Fibroblast of upper back skin (primary cell): ENCODE data around the gene ZNF628.
"Not testable (repeated sequence)": the region's sequence is repeated elsewhere in the genome, so short reads cannot be mapped to it uniquely, and the experiment has no call there.

Experiments used
- DNase-seq: peaks from one replicate; pipeline ENCODE4 v3.0.0-alpha.2; 2013

Gene ZNF628

DNA sequence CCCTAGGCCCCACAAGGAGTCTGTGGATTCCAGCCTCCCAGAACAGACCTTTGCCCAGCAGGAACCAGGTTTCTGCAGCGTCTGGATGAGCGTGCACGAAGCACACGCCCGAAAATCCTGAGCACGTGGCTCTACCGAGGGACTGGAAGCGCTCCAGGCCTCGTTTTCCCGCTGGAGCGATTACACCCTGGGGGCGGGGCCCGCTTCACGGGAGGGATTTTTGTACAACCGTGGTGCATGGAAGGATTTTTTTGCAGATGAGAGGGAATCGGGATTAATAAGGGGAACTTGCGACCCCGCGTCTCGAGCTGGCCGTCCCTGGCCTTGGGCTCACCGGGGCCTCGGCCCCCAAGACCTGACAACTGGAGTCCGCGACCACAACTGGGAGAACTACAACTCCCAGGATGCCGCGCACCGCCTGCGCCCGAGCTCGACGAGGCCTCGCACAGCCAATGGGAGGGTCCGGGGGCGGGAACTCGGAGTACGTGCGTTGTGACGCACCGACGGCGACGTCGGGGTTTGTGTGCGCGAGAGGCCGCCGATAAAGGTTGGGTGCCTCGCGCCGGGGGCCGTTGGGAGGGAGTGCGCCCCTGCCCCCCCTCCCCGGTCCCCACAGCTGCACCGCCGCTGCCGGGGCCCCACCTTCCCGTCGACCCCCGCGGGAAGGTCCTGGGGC lies at the start of gene ZNF628:
Gene ZNF628 (plus strand): TSS at position 518 of the 676 bp plus-strand sequence. CDS start 3,294 bp downstream, outside the sequence.
- DNase-seq, result peak; percentile 99

DNA sequence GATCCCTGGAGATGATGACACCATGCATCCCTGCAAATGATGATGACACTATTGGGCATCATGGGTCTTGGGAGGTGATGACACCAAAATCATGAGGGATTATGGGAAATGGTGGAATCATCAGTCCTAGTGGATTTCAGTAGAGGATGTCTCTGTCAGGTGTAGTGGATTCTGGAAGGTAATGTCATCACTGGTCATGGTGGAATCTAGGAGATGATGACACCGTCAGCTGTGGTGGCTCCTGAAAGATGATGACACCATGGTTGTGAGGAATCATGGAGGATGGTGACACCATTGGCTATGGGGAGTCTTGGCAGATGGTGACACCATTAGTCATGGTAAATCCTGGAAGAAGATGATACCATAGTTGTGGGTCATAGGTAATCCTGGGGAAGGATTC lies 45.2 kb upstream of the ZNF628 start:
- DNase-seq, result no peak

DNA sequence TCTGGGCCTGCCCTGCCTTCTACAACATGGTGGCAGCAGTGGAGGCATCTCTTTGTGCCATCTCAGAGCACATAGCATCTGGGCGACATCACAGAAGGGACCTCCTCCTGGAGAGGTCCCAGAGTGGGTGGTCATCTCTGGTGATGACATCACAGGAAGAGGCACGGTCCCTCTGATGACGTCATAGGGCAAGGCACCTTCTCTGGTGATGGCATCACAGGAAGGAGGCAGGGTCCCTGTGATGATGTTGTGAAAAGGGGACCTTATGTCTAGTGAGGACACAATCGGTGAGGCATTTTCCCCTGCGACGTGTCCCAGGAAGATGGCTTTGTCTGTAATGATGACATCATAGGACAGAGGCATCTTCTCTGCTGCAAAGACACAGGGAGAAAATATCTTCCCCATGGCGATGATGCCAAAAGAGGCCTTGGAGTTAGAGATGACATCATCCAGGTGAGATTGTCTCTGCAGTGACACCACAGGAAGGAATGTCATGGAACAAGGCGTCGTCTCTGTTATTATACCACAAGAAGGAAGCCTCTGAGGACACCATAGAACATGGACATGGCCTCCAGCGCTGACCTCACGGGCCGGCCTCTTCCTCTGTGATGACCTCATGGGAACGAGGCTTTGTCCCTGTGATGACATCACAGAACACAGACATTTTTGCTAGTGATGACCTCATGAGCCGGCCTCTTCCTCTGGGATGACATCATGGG lies 44.0 kb upstream of the ZNF628 start:
- no peak for DNase-seq

DNA sequence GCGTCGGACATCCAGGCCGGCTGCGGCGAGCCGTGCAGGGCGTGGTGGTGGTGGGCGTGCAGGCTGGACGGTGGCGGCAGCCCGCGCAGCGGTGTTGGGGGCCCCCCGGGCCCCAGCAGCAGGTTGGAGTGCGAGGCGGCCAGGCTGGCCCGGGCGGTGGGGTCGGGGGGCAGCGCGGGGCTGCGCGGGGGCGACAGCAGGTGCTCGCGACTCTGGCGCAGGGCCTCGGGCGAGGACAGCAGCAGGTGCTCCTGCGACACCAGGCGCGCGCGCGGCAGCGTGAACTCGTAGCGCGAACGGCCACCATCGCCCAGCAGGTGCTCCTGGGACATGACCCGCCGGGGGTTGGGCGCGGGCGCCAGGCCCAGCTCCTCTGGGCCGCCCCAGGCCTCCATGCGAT lies 43.1 kb upstream of the ZNF628 start:
- DNase-seq, result no peak

DNA sequence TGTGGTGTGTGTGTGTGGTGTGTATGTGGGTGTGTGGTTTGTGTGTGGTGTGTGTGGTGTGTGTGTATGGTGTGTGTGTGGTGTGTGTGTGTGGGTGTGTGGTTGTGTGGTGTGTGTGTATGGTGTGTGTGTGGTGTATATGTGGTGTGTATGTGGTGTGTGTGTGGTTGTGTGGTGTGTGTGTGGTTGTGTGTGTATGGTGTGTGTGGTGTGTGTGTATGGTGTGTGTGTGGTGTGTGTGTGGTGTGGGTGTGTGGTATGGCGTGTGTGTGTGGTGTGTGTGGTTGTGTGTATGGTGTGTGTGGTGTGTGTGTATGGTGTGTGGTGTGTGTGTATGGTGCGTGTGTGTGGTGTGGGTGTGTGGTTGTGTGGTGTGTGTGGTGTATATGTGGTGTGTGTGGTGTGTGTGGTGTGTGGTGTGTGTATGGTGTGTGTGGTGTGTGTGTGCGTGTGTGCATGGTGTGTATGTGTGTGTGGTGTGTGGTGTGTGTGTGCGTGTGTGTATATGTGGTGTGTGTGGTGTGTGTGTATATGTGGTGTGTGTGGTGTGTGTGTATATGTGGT lies 42.0 kb upstream of the ZNF628 start:
- DNase-seq, result no peak

DNA sequence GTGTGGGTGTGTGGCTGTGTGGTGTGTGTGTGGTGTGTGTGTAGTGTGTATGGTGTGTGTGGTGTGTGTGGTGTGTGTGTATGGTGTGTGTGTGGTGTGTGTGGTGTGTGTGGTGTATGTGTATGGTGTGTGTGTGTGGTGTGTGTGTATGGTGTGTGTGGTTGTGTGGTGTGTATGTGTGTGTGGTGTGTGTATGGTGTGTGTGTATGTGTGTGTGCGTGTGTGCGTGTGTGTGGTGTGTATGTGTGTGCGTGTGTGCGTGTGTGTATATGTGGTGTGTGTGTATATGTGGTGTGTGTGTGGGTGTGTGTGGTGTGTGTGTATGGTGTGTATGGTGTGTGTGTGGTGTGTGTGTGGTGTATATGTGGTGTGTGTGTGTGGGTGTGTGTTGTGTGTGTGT lies 41.4 kb upstream of the ZNF628 start:
- no peak for DNase-seq

DNA sequence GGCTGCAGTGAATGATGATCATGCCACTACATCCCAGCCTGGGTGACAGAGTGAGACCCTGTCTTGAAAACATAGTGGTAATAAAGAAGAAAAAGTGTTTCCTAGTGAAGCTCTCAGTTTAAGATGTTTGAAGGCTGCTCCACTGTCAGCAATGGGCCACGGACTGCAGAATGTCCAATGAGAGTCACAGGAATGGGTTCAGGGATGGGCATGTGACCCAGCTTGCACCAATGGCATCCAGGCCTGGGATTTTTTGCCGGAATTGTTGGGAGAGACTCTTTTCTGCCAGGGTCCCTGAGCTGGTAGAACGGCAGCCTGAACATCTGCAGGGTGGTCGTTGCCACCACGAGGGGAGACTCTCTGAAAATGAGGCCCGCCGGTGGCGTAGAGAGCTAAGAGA lies 39.6 kb upstream of the ZNF628 start:
- DNase-seq, result no peak

DNA sequence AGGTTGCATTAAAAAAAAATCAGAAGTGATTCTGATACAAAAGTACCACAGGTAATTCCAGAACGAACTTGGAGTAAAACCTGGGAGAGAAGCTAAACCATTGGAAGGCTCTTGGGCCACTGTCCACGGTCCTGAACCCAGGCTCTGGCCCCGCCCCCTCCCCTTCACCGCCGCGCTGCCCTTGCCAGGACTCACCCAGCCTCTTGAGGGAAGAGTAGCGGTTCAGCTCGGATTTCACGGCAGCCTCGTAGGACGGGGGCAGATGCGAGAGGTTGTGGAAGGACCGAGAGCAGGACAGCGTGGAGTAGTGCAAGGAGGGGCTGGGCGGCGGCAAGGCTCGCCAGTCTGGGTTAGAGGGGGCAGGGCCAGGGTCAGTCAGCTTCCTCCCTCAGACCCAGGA lies 39.0 kb upstream of the ZNF628 start:
- peak; percentile 53 for DNase-seq

DNA sequence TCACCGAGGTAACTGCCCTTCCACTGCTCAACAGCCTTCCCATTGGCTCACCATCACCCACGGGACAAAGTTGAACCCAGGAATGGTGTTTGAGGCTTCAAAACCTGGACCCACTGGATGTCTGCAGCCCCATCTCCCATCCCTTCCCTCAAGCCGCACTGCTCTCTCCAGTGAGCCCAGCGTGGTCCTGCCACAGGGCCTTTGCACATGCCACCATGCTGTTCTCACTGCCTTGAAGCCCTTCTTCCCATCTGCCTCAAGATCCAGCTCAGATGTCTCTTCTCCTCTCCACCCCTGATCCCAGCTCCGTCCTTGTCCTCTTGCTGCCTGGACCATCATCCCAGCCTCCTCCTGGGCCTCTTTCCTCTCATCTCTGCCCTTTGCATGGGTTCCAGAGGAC lies 37.4 kb upstream of the ZNF628 start:
- no peak for DNase-seq

DNA sequence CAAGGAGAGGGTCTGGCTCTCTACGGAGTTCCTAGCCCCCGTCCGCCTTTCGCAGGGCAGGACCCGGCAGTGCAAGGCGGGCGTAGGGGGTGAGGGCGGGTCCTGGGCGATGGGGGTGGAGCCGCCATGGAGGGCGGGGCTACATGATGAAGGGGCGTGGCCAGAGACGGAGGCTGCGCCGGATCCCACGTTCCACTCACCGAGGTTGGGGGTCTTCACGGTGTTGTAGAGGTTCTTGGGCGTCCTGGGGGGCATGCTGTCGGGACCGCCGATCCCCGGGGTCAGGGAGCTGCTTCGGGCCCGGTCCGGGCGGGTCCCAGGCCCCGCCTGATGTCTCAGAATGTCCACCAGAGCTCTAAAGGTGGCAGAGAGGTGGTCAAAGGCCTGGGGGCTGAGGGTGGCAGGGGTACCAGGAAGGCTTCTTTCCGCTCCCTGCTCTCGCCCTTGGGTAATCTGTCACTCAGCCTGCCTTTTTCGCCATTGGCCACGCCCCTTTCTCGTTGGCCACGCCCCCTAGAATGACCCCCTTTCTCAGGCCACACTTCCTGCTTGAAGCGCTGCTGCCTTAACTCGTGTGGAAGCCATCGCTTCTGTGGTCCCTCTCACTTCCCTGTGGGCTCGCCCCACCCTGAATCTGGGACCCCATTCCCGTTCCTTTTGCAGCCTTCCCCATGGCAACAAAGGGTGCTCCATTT lies 35.9 kb upstream of the ZNF628 start:
- no peak for DNase-seq

DNA sequence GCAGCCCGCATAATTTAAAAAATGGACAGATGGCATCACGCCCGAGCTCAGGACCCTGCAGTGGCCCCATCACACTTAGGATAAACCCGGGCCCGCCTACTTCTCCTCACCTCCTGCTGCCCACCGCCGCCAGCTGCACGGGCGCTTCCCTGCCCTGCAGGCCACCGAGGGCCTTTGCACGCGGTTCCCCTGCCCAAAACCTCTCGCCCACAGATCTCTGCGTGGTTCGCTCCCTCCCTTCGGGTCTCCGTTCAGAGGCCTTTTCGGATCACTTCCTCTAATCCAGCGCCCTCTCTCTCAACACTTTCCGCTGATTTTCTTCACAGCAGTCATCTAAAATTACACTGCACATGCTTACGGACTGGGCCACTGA lies 35.1 kb upstream of the ZNF628 start:
- DNase-seq, result no peak

DNA sequence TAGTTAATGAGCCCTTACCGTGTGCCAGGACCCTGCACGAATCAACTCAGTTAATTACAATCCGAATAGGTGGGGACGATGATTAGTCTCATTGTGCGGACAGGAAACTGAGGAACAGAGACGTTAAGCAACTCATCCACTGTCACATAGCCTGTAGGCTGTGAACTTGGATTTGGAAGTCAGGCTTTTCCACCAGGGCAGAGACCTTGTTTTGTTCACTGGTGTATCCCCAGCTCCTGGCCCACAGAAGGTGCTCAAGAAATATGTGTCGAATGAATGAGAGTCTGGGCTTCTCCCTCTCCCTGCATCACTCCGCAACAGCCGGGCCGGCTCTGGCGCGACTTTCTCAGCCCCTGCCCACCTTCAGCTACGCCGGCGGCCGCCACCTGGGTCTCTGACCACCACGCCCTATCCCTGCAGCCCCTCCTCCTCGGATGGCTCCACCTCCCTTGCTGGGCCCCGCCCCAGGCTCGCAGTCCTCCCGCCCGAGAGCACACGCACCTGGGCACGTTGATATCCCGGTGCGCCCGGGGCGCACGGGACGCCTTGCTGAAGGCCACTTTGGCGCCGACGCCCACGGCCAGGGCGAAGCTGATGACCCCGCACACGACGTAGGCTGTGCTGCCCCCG lies 34.6 kb upstream of the ZNF628 start:
- DNase-seq, result no peak

DNA sequence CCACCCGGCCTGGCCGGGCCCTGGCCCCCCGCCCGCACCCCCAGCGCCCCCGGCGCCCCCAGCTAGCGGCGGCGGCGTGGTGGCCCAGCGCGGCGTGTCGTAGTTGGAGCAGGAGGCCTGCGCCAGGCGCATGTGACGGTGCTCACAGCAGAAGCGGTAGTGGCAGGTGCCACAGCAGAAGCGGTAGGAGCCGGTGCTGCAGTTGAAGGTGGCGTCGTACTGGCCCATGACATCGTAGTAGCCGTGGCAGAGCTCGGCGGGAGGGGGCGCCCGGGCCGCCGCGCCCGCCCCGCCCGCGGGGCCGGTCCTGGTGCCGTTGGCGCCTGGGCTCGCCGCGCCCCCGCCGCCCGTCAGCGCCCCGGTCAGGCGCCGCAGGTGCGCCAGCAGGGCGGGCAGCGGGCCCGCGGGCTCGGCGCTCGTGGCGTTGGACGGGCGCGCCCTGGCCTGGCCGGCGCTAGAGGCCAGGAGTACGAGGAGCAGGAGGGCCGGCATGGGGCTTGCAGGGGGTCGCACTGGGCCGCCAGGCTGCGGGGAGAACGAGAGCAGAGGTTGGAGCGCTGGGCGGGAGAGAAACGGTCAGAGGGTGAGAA lies 34.0 kb upstream of the ZNF628 start:
- DNase-seq, result no peak

DNA sequence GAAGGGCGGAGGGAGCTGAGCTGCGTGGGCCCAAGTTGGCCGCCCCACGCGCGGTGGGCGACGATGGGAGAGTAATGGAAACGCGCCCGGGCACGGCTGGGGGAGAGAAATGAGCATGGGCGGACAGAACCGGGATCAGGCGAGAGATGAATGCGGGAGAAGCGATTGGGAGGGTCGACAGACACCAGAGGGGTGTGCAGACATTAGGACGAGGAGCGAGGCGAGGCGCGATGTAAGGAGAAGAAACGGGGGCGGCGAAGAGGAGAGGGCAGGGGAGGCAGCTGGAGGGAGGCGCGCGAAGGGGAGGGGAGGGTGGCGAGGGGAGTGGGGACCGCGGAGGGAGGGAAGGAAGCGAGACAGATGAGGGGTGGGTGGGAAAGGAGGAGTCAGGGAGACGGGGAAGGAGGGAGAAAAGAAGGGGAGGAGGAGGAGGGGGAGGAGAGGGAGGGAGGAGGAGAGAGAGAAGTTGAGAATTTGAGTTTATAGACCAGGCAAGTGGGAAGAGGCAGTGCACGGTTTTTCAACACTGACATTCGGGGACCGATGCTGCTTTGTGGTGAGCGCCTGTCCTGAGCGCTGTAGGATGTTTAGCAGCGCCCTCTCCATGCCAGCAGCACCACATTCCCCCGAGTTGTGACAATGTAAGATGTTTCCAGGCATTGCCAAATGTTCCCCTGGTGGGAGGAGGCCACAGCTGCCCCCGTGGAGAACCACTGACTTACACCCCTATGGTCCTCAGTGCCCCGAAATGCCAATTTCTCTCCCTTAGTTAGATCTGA lies 33.2 kb upstream of the ZNF628 start, which contains the start of gene SHISA7:
Gene SHISA7 (minus strand): TSS at position 256 of the 779 bp plus-strand sequence. CDS start 437 bp downstream, outside the sequence.
- no peak for DNase-seq

DNA sequence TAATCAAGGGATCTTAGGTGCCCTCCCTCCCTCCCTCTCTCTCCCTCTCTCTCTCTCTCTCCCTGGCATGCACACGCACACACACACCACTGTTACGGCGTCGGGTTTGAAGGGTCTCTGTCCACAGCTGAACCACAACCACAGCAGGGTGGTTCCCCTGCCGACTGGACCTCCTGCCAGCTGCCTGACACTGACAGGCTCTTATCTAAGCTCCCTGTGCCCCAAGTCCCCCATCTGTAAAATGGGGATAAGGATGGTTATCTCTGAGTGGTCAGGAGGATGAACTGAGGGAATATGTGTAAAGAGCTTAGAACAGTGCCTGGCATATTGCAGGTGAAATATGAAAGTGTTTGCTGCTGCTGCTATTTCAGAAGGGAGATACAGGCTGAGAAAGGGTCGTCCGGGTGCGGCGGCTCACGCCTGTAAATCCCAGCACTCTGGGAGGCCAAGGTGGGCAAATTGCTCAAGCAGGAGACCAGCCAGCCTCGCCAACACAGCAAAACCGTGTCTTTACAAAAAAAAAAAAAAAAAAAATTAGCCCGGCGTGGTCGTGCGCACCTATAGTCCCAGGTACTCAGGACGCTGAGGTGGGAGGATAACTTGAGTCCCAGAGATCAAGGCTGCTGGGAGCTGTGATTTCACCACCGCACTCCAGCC lies 32.5 kb upstream of the ZNF628 start:
- DNase-seq, result no peak

DNA sequence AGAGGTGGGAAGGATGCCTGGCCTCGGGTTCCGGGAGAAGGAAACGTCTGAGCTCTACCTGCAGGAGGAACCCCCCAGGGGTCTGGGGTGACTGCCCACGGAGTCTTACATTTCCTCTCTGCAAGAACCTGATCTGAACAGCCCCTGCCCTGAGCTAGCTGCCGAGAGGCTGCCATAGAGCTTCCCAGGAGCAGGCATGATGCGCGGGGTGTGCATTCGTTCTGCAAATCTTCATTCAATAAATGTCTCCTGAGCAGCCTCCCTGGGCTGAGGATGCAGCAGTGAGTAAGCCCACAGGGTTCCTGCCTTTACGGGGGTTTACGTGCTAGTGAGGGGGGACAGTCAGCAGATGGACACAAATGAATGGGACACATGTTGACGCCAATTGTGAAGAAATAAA lies 31.8 kb upstream of the ZNF628 start:
- DNase-seq, result no peak

DNA sequence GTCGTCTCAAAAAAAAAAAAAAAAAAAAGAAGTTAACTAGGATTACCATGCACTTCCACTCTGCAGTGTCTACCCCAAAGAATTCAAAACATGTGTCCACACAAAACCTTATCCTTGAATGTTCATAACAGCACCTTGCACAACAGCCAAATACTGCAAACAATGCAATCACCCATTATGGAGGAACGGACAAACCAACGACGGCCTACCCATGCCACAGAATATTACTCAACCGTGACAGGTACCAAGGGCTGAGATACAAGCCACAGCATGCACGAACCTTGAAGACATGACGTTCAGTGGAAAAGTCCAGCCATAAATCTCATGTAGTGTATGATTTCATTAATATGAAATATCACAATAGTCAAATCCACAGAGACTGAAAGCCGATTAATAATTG lies 30.4 kb upstream of the ZNF628 start:
- DNase-seq, result no peak

DNA sequence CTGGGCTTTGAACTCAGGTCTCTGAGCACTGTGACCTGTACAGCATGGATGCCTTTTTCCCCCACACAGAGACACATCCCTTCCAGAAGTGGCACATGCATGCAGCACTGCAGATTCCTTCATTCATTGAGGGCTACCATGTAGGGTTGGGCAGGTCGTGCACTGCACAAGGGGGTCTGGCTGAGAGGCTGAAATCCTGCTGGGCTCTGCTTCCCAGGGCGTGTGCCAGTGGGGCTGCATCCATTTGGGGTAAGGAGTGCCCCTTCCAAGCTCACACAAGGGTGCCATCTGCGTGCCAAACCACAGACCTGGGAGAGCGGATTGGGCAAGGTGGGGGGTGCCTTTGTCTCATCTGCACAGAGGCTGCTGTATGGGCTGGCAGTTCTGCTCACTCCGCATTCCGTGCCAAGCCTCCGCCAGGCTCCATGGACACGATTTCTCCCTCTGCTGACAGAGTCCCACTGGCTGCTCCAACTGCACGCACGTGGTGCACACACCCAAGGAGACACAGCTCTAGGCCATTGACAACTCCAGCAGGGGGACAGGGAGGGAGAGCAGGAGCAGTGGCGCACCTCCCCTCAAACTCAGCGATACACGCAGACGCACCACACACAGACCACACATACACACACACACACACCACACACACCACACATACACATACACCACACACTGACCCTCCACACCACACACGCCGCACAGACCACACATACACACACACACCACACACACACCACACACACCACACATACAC lies 28.8 kb upstream of the ZNF628 start:
- peak; percentile 25 for DNase-seq

DNA sequence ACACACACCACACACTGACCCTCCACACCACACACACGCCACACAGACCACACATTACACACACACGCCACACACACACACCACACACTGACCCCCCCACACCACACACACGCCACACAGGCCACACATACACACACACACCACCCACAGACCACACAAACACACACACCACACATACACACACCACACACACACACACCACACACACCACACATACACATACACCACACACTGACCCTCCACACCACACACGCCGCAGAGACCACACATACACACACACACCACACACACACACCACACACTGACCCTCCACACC lies 28.3 kb upstream of the ZNF628 start:
- not testable (repeated sequence) for DNase-seq

DNA sequence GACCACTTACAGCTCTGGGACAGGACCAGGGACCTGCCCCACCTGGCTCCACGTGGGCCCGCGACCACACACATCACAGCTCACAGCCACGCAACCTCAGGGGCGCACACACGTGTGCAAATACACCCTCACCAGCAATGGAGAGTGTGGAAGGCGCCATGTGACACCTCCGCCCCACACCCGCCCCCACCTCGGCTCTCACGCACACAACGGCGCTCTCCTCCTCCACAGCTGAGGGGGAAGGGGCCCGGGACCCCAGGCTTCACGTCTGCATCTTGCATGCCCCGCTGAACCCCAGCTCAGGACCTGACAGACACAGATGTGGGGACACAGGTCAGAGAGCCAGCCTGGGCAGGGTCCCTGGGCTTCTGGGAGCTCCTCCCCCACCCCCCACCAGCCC lies 26.9 kb upstream of the ZNF628 start:
- DNase-seq, result no peak
